Panc1 (cell line): ENCODE data around the gene HIF1A. TPM values are rescaled to one million over a fixed set of nuclear protein-coding genes. Genes with fewer than 3 reads are reported as not detected.

Experiments used
- ATAC-seq: fragments of 200-7000 bp; cut with Tn5 transposase; 2 replicates; pipeline ENCODE4 v1.9.1; 2020; ENCODE audit warnings: mild to moderate bottlenecking, moderate library complexity
- BruUV-seq: library from RNA; stranded (reverse); fragments of 400-500 nt; replicated peaks from 2 replicates; lab custom pipeline; 2021; lab: Mats Ljungman, UMichigan
- CTCF ChIA-PET: fragments of 300-600 bp; sonication (Branson Sonifier 250); formaldehyde crosslinking; loops from one replicate; lab custom pipeline; 2022; ENCODE audit warnings: antibody characterized with exemption; lab: Charles Lee
- POLR2A ChIA-PET: fragments of 300-600 bp; sonication (Branson Sonifier 250); formaldehyde crosslinking; loops from one replicate; lab custom pipeline; 2022; ENCODE audit warnings: antibody characterized with exemption; lab: Charles Lee
- DNase-seq: peaks from one replicate; pipeline ENCODE4 v3.0.0-alpha.2; 2010; ENCODE audit warnings: low read depth, low spot score
- H3K27ac ChIP-seq: 2 replicates; pipeline ENCODE4 v1.5.1; 2011; ENCODE audit warnings: mild to moderate bottlenecking, low read length, inconsistent platforms
- H3K27me3 ChIP-seq: fragments of 200-500 bp; sonication (Bioruptor generic); 2 replicates; pipeline ENCODE4 v1.6.0; 2014; ENCODE audit warnings: low read length, inconsistent platforms; ENCODE audit not compliant: control insufficient read depth, insufficient read depth
- H3K36me3 ChIP-seq: fragments of 200-500 bp; sonication (Bioruptor generic); 2 replicates; pipeline ENCODE4 v1.5.1; 2014; ENCODE audit warnings: inconsistent platforms, mild to moderate bottlenecking, low read length, moderate library complexity; ENCODE audit not compliant: control insufficient read depth, insufficient read depth
- H3K4me1 ChIP-seq: 2 replicates; pipeline ENCODE4 v1.5.1; 2011; ENCODE audit warnings: inconsistent platforms, mild to moderate bottlenecking, low read length, moderate library complexity; ENCODE audit not compliant: control insufficient read depth, insufficient read depth
- H3K4me3 ChIP-seq, 2 experiments: 2 replicates each; pipeline ENCODE4 v1.5.1; 2011 to 2012; ENCODE audit warnings: low read depth in 2 of 2, low read length in 2 of 2, mild to moderate bottlenecking in 2 of 2, inconsistent platforms in 1 of 2, moderate library complexity in 1 of 2
- H3K9me3 ChIP-seq: fragments of 200-500 bp; sonication (Bioruptor generic); 2 replicates; pipeline ENCODE4 v1.5.1; 2014; ENCODE audit warnings: low read depth, mild to moderate bottlenecking, inconsistent platforms, low read length, moderate library complexity; ENCODE audit not compliant: control insufficient read depth, insufficient read depth
- CTCF ChIP-seq: fragments of 450-650 bp; IDR thresholded peaks from 2 replicates; pipeline ENCODE4 v1.5.1; 2017; ENCODE audit warnings: mild to moderate bottlenecking
- POLR2AphosphoS5 ChIP-seq: IDR thresholded peaks from 2 replicates; pipeline ENCODE4 v1.6.1; 2012; ENCODE audit warnings: mild to moderate bottlenecking, low read depth, low read length, moderate library complexity
- SIN3A ChIP-seq: IDR thresholded peaks from 2 replicates; pipeline ENCODE4 v1.6.1; 2012; ENCODE audit warnings: low read depth, mild to moderate bottlenecking, low read length, moderate library complexity, borderline replicate concordance; ENCODE audit not compliant: insufficient read depth
- TCF7L2 ChIP-seq: IDR thresholded peaks from 2 replicates; pipeline ENCODE4 v1.6.1; 2011; ENCODE audit warnings: mild to moderate bottlenecking, low read depth, low read length, inconsistent platforms
- in situ Hi-C: cut with HindIII; loops from 2 replicates; pipeline ENCODE4 v1.10.0; 2016; ENCODE audit warnings: low sequenced_read_pairs, low pct_unique_long_range_greater_than_20kb
- intact Hi-C: fragments of 100-400 bp; cut with micrococcal nuclease; formaldehyde crosslinking; loops from one replicate; pipeline ENCODE4 v1.10.0; 2022; ENCODE audit not compliant: unreplicated experiment
- total RNA-seq: library from RNA; stranded (reverse); gene quantifications from one replicate; pipeline ENCODE4 v1.2.1, GENCODE V29; 2021; ENCODE audit not compliant: unreplicated experiment
- TF ChIP-seq, protein P1 (sequence below), 2 experiments: IDR thresholded peaks; 2 replicates each; pipeline ENCODE4 v1.6.1; 2011 to 2012; ENCODE audit warnings: low read depth in 2 of 2, control low read depth in 1 of 2, low read length in 1 of 2, mild to moderate bottlenecking in 1 of 2, moderate library complexity in 1 of 2; ENCODE audit not compliant: insufficient read depth in 1 of 2

HIF1A gene
- total RNA-seq, 1 experiment from 2014 or later: 83.4 TPM

GRCh38 chr14:61690982-61691381 is 4.3 kb upstream of the HIF1A start:
- ChIA-PET POLR2A (interaction anchor here (0.6 kb wide), 1 partner anchor 231 kb away, joined by 4 read pairs; no protein-coding TSS in a partner anchor), CTCF (no interaction called here)
- ATAC-seq: no peak
- DNase-seq: no peak
- Histone ChIP-seq H3K36me3 (no peaks in the 10 kb centered on the region; the same call in 1 of the 2 replicates), H3K27me3 (no peaks in the 10 kb centered on the region), H3K4me3 (no peak overlapping the region), H3K9me3 (no peaks in the 10 kb centered on the region), H3K4me1 (peaks cover 5% of the 10 kb centered on the region; the same call in 1 of the 2 replicates), H3K27ac (no peak overlapping the region)
- intact Hi-C loops: no loop called here
- TF ChIP-seq, protein P1, sequence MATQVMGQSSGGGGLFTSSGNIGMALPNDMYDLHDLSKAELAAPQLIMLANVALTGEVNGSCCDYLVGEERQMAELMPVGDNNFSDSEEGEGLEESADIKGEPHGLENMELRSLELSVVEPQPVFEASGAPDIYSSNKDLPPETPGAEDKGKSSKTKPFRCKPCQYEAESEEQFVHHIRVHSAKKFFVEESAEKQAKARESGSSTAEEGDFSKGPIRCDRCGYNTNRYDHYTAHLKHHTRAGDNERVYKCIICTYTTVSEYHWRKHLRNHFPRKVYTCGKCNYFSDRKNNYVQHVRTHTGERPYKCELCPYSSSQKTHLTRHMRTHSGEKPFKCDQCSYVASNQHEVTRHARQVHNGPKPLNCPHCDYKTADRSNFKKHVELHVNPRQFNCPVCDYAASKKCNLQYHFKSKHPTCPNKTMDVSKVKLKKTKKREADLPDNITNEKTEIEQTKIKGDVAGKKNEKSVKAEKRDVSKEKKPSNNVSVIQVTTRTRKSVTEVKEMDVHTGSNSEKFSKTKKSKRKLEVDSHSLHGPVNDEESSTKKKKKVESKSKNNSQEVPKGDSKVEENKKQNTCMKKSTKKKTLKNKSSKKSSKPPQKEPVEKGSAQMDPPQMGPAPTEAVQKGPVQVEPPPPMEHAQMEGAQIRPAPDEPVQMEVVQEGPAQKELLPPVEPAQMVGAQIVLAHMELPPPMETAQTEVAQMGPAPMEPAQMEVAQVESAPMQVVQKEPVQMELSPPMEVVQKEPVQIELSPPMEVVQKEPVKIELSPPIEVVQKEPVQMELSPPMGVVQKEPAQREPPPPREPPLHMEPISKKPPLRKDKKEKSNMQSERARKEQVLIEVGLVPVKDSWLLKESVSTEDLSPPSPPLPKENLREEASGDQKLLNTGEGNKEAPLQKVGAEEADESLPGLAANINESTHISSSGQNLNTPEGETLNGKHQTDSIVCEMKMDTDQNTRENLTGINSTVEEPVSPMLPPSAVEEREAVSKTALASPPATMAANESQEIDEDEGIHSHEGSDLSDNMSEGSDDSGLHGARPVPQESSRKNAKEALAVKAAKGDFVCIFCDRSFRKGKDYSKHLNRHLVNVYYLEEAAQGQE (IDR thresholded peaks at IDR 0.05; ENCODE audit: insufficient read depth in 1 of 2, low read depth in 2 of 2, low read length in 1 of 2): no peak
- TF ChIP-seq SIN3A: no peak
- in situ Hi-C loops: no loop called here
- no TSS peak for BruUV-seq

DNA sequence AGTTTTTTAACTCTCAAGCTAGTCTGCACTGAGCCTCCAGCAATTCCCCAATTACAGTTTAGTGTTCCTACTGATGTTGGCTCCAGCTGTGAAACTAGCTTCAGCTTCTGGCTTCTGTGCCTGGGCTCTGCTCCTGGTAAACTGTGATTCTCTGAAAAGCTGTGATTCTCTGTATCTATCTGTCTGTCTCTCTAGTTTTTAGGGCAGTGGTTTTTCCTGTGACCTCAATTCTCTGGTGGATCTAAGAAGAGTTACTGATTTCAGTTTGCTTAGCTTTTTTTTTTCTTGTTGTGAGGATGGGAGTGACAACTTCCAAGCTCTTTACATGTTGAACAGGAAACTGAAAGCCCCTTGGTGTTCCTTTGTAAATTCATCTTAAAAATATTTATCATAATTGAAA is 3.8 kb upstream of the HIF1A start:
- no peak overlapping the region for H3K27ac ChIP-seq
- H3K9me3 ChIP-seq: no peaks in the 10 kb centered on the region
- TF ChIP-seq, protein P1 (IDR thresholded peaks at IDR 0.05; ENCODE audit: insufficient read depth in 1 of 2, low read depth in 2 of 2, low read length in 1 of 2): no peak
- TF ChIP-seq POLR2AphosphoS5 (no peak), CTCF (no peak), SIN3A (no peak), TCF7L2 (no peak)
- ChIA-PET POLR2A (no interaction called here), CTCF (no interaction called here)
- H3K36me3 ChIP-seq: peaks cover 4% of the 10 kb centered on the region; the same call in 1 of the 2 replicates
- ATAC-seq (no peak), DNase-seq (no peak)
- BruUV-seq: no TSS peak
- H3K4me3 ChIP-seq: no peak overlapping the region
- in situ Hi-C loops: no loop called here
- H3K27me3 ChIP-seq: no peaks in the 10 kb centered on the region
- intact Hi-C loops: no loop called here
- peaks cover 5% of the 10 kb centered on the region; the same call in 1 of the 2 replicates for H3K4me1 ChIP-seq
